GM12874 (cell line): Measurements from ENCODE around the gene IGDCC3.

Experiments used
- TF ChIP-seq, protein P1 (sequence below): IDR thresholded peaks from 2 replicates; pipeline ENCODE4 v1.5.1; 2011; ENCODE audit warnings: low read depth, mild to moderate bottlenecking, control low read depth, low read length, moderate library complexity; ENCODE audit not compliant: insufficient read depth

Gene IGDCC3

DNA sequence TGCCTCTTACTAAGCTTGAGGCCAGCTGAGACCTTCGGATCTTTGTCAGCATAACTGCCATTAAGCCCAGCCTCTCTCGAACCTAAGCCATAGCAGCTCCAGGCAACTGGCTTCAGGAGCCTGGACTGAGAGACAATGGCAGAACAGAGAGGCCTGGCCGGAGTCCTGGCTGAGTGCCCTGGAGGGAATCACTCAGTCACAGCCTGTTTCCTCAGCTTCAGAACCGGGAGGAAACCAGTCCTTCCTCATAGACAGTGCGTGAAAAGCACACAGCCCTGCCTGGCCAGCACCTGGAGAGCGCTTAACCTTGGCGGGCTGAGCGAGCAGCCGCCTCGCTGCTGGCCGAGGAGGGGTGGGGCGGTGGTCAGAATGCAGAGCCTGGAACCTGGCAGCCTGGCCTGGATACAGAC lies 51.7 kb downstream of the IGDCC3 start:
- TF ChIP-seq, protein P1, sequence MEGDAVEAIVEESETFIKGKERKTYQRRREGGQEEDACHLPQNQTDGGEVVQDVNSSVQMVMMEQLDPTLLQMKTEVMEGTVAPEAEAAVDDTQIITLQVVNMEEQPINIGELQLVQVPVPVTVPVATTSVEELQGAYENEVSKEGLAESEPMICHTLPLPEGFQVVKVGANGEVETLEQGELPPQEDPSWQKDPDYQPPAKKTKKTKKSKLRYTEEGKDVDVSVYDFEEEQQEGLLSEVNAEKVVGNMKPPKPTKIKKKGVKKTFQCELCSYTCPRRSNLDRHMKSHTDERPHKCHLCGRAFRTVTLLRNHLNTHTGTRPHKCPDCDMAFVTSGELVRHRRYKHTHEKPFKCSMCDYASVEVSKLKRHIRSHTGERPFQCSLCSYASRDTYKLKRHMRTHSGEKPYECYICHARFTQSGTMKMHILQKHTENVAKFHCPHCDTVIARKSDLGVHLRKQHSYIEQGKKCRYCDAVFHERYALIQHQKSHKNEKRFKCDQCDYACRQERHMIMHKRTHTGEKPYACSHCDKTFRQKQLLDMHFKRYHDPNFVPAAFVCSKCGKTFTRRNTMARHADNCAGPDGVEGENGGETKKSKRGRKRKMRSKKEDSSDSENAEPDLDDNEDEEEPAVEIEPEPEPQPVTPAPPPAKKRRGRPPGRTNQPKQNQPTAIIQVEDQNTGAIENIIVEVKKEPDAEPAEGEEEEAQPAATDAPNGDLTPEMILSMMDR, result no peak

DNA sequence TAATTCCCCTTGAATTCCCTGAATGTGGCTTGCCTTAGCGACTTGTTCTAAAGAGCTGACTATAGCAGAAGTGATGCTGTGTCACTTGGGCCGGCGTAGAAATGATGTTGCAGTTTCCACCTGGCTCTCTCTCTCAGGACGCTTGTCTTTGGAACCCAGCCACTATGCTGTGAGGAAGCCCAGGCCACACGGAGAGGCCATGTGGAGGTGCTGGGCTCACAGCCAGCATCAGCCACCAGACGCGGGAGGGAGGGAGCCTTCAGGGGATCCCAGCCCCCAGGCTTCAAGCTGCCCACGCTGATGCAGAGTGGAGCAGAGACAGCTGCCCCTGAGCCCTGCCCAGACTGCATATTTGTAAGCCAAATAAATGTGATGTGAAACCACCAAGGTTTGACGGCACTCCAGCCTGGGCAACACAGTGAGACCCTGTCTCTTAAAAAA lies 54.7 kb downstream of the IGDCC3 start:
- TF ChIP-seq, protein P1, result no peak

DNA sequence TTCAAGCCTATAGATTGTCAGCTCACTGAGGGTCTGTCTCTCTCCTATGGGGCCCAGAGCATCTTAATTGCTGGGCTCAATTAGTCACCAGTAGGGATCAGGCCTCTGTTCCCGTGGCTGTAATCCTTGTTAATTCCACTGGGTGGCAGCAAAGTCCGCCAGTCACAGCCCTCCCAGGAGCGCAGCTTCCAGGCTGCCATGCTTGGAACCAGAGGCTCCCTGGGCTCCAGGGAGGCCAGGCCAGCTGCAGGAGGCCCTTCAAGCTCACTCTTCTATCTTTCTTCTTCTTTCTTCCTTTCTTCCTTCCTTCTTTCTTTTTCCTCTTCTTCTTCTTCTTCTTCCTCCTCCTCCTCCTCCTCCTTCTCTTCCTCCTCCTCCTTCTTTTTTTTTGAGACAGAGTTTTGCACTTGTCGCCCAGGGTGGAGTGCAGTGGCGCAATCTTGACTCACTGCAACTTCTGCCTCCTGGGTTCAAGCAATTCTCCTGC lies 58.9 kb downstream of the IGDCC3 start:
- TF ChIP-seq, protein P1, result peak; percentile 78

DNA sequence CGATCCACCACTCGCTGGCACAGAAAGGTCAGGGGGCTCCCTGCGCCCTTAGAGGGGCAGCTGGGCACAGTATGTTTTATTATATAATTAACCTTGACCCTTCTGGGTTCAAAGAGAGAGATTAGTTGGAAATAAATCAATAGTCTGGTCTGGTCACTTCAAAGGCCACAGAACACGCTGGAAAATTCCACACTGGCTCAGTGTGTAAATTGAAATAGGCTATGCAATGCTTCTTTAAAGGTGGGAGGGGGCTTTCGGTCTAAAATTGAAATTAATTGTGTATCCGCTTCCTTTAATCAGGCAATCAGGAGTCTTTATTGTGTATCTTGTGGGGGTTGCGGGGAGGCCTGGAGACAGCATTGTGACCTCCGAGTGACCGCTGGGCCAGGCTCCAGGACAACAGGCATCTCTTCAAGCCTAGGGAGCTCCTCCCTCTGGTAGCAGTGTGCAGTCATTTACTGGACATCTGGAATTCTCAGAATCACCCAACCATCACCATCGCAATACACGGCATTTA lies 65.3 kb downstream of the IGDCC3 start:
- TF ChIP-seq, protein P1, result no peak

DNA sequence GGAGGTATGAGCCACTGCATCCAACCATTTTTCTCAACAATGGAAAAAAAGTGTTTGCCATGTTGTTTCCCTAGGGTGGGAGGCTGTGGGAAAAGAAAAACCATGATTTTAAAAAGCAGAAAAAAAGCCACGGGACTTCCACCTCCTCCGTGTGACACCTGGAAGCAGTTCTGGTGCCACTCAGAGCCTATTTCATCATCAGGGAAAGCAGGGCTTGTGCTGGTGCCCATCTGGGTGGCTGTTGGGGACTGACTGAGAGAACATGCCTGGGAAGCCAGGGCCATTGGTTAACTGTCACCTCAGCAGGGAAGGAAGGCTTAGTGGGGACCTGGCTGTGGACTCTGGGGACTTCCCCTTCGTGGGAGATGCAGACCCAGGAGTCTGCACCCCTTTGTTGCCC lies 66.0 kb downstream of the IGDCC3 start:
- TF ChIP-seq, protein P1, result no peak

DNA sequence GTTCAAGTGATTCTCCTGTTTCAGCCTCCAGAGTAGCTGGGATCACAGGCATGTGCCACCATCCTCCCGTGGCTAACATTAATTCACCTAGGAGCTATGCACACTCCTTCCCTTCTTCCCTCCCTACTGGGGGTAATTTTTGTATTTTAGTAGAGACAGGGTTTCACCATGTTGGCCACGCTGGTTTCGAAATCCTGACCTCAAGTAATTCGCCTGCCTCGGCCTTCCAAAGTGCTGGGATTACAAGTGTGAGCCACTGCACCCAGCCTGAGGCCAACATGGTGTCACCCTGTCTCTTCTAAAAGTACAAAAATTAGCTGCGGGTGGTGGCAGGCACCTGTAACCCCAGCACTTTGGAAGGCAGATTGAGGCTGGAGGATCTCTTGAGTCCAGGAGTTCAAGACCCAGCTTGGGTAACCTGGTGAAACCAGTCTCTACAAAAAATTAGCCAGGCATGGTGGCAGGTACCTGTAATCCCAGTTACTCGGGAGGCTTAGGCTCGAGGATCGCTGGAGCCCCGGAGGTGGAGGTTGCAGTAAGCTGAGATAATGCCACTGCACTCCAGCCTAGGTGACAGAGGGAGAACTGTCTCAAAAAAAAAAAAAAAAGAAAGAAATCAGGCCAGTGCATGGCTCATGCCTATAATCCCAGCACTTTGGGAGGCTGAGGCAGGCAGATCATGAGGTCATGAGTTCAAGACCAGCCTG lies 67.2 kb downstream of the IGDCC3 start:
- TF ChIP-seq, protein P1, result no peak

DNA sequence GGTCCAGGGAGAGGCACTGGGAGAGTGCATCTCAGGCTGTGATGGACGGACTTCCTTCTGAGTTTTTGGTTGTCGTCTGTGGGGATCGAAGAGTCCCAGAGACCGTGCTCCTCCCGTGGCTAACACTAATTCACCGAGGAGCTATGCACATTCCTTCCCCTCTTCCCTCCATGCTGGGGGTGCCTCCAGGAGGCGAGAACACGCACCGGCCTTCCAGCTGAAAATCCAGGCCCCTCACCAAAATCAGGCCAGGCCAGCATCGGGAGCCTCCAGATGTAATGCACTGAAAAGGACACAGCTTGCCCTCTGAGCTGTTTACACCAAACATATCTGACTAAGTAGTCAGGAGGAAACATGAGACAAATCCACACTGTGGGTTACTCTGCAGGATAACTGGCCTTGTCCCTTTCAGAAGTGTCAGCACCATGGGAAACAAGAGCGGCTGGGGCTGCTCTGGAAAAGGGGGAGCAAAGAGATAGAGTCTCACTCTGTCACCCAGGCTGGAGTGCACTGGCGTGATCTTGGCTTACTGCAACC lies 67.9 kb downstream of the IGDCC3 start:
- TF ChIP-seq, protein P1, result no peak
